ENCODE results near the gene ACYP1.
A peak's percentile ranks its signal among the peaks of the same experiment; 100 is the strongest.

ACYP1 gene

GRCh38 chr14:75063491-75064204, at the start of gene ACYP1:
TSS of gene ACYP1 (minus strand) at chr14:75064024. CDS start at chr14:75063553, 471 bp downstream.
- DNase-seq (ENCODE audit: low spot score), result peak; percentile 97
- ChIA-PET CTCF (interaction anchor here (0.6 to 0.9 kb wide), 5 partner anchors 28 to 236 kb away, joined by 3 to 4 read pairs (median 3); no protein-coding TSS in a partner anchor), POLR2A (ENCODE audit: low non-redundant PET) (interaction anchor here (0.6 to 0.8 kb wide), 3 partner anchors 118 to 1846 kb away, joined by 3 to 5 read pairs (median 4); no protein-coding TSS in a partner anchor)
- no peak for TF ChIP-seq CTCF (conservative IDR thresholded peaks at IDR 0.05; ENCODE audit: low read depth)
- H3K27ac ChIP-seq, result peak within 1 kb of the TSS; percentile 89

GRCh38 chr14:75109877-75110276, 46.1 kb upstream of the ACYP1 start:
- no peak for DNase-seq (ENCODE audit: low spot score)
- H3K27ac ChIP-seq, result no peak overlapping the region
- no peak for TF ChIP-seq CTCF (conservative IDR thresholded peaks at IDR 0.05; ENCODE audit: low read depth)
- CTCF ChIA-PET, result interaction anchor here (0.6 kb wide), 1 partner anchor 11 kb away, joined by 3 read pairs; no protein-coding TSS in a partner anchor
- POLR2A ChIA-PET (ENCODE audit: low non-redundant PET), result no interaction called here

GRCh38 chr14:75107186-75107585, 43.4 kb upstream of the ACYP1 start:
- ChIA-PET POLR2A (ENCODE audit: low non-redundant PET) (no interaction called here), CTCF (no interaction called here)
- H3K27ac ChIP-seq, result no peak overlapping the region
- no peak for DNase-seq (ENCODE audit: low spot score)
- TF ChIP-seq CTCF (conservative IDR thresholded peaks at IDR 0.05; ENCODE audit: low read depth), result no peak

GRCh38 chr14:75101491-75101890, 37.7 kb upstream of the ACYP1 start:
- POLR2A ChIA-PET (ENCODE audit: low non-redundant PET), result no interaction called here
- TF ChIP-seq CTCF (conservative IDR thresholded peaks at IDR 0.05; ENCODE audit: low read depth), result no peak
- DNase-seq (ENCODE audit: low spot score), result no peak
- H3K27ac ChIP-seq, result no peak overlapping the region
- CTCF ChIA-PET, result no interaction called here

- POLR2A ChIA-PET (ENCODE audit: low non-redundant PET), result no interaction called here
- no peak for TF ChIP-seq CTCF (conservative IDR thresholded peaks at IDR 0.05; ENCODE audit: low read depth)
- CTCF ChIA-PET, result interaction anchor here (0.5 to 0.6 kb wide), 2 partner anchors 11 to 17 kb away, joined by 3 to 4 read pairs; no protein-coding TSS in a partner anchor
Observed at GRCh38 chr14:75098682-75099081, 34.9 kb upstream of the ACYP1 start.

GRCh38 chr14:75098212-75098611, 34.4 kb upstream of the ACYP1 start:
- ChIA-PET POLR2A (ENCODE audit: low non-redundant PET) (no interaction called here), CTCF (interaction anchor here (0.5 to 0.6 kb wide), 2 partner anchors 11 to 17 kb away, joined by 3 to 4 read pairs; no protein-coding TSS in a partner anchor)
- H3K27ac ChIP-seq, result no peak overlapping the region
- DNase-seq (ENCODE audit: low spot score), result no peak
- TF ChIP-seq CTCF (conservative IDR thresholded peaks at IDR 0.05; ENCODE audit: low read depth), result no peak

More at GRCh38 chr14:75098682-75099081, 34.9 kb upstream of the ACYP1 start:
- no peak overlapping the region for H3K27ac ChIP-seq
- DNase-seq (ENCODE audit: low spot score), result no peak
